SK-N-SH (cell line): Measurements from ENCODE around the gene DNAL4.

Experiments
- CTCF ChIP-seq: fragments of 200-600 bp; sonication (generic); IDR thresholded peaks from 2 replicates; pipeline ENCODE4 v1.6.1; 2017; ENCODE audit warnings: antibody characterized with exemption, mild to moderate bottlenecking, moderate library complexity
- EP300 ChIP-seq, 2 experiments: IDR thresholded peaks; 2 replicates each; pipeline versions ENCODE4 v1.4.0 to v1.6.1; 2012; ENCODE audit warnings: borderline replicate concordance in 1 of 2, low read depth in 1 of 2, low read length in 1 of 2
- GABPA ChIP-seq: IDR thresholded peaks from 2 replicates; pipeline ENCODE4 v1.4.0; 2012; ENCODE audit warnings: low read depth, mild to moderate bottlenecking
- NFIC ChIP-seq: IDR thresholded peaks from 2 replicates; pipeline ENCODE4 v1.4.0; 2012; ENCODE audit warnings: borderline replicate concordance
- NRF1 ChIP-seq: IDR thresholded peaks from 2 replicates; pipeline ENCODE4 v1.6.1; 2012; ENCODE audit warnings: low read depth, mild to moderate bottlenecking, low read length
- SMC3 ChIP-seq: IDR thresholded peaks from 2 replicates; pipeline ENCODE4 v1.6.1; 2012; ENCODE audit warnings: low read depth, low read length, improper control_type of control experiment
- TAF1 ChIP-seq: IDR thresholded peaks from 2 replicates; pipeline ENCODE4 v1.6.1; 2012; ENCODE audit warnings: low read depth, mild to moderate bottlenecking, low read length, moderate library complexity, borderline replicate concordance
- YY1 ChIP-seq: IDR thresholded peaks from 2 replicates; pipeline ENCODE4 v1.4.0; 2012; ENCODE audit warnings: low read depth, mild to moderate bottlenecking

DNA sequence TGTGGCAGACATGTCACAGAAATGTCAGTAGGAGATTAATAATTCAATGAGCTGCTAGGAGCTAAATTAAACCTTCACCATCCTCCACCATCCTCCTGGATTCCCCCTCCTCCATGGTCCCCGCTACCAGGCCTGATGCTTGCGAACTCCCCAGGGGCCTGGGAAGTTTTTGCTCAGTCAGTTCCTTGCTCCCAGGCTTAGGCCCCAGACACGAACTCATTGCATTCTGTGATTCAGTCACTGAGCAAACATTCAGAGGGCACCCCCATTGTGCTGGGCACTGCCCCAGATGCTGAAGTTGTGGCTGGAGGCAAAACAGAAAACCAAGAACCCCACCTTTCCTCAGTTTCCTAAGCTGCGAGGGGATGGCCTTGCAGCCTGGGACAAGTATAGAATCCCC is 35.5 kb upstream of the DNAL4 start:
- no peak for TF ChIP-seq CTCF
- TF ChIP-seq GABPA: no peak
- no peak for TF ChIP-seq YY1
- TF ChIP-seq NRF1: no peak
- TF ChIP-seq NFIC: no peak
- TF ChIP-seq EP300 (IDR thresholded peaks at IDR 0.05; ENCODE audit: borderline replicate concordance in 1 of 2, low read depth in 1 of 2, low read length in 1 of 2): no peak
- TF ChIP-seq SMC3: no peak
- TF ChIP-seq TAF1: no peak
